A673 (cell line): Measurements from ENCODE around the gene SORL1-AS1.

Experiments
- BruUV-seq: library from RNA; stranded (reverse); fragments of 400-500 nt; replicated peaks from 2 replicates; lab custom pipeline; 2021; lab: Mats Ljungman, UMichigan
- CTCF ChIA-PET: fragments of 300-600 bp; sonication (Branson Sonifier 250); formaldehyde crosslinking; loops from one replicate; lab custom pipeline; 2022; ENCODE audit warnings: antibody characterized with exemption; lab: Charles Lee
- POLR2A ChIA-PET: fragments of 300-600 bp; sonication (Branson Sonifier 250); formaldehyde crosslinking; loops from one replicate; lab custom pipeline; 2022; ENCODE audit warnings: antibody characterized with exemption; ENCODE audit not compliant: low non-redundant PET; lab: Charles Lee
- DNase-seq: peaks from one replicate; pipeline ENCODE4 v3.0.0-alpha.2; 2015; ENCODE audit warnings: low spot score
- H3K27ac ChIP-seq: fragments of 200-600 bp; sonication (generic); 2 replicates; pipeline ENCODE4 v1.5.1; 2016; ENCODE audit warnings: mixed run types, low read depth, mild to moderate bottlenecking, mixed read lengths, antibody characterized with exemption, low read length; ENCODE audit not compliant: poor library complexity, severe bottlenecking
- H3K27me3 ChIP-seq: fragments of 200-600 bp; sonication (generic); replicated peaks from 2 replicates; pipeline ENCODE4 v1.6.1; 2017; ENCODE audit warnings: mixed run types, low read depth, mild to moderate bottlenecking, mixed read lengths, antibody characterized with exemption, low read length; ENCODE audit not compliant: insufficient read depth, poor library complexity
- H3K36me3 ChIP-seq: fragments of 200-600 bp; sonication (generic); 2 replicates; pipeline ENCODE4 v1.6.1; 2016; ENCODE audit warnings: mixed run types, mild to moderate bottlenecking, mixed read lengths, antibody characterized with exemption, low read length; ENCODE audit not compliant: insufficient read depth, poor library complexity, severe bottlenecking
- H3K4me1 ChIP-seq: fragments of 200-600 bp; sonication (generic); 2 replicates; pipeline ENCODE4 v1.6.1; 2017; ENCODE audit warnings: mixed run types, mild to moderate bottlenecking, mixed read lengths, antibody characterized with exemption, low read length; ENCODE audit not compliant: insufficient read depth, poor library complexity, severe bottlenecking
- H3K4me3 ChIP-seq: fragments of 200-600 bp; sonication (generic); 2 replicates; pipeline ENCODE4 v1.5.1; 2016; ENCODE audit warnings: low read depth, mixed run types, mild to moderate bottlenecking, mixed read lengths, low read length; ENCODE audit not compliant: poor library complexity, severe bottlenecking
- H3K9me3 ChIP-seq: fragments of 200-600 bp; sonication (generic); 2 replicates; pipeline ENCODE4 v1.6.1; 2016; ENCODE audit warnings: mixed run types, low read depth, mild to moderate bottlenecking, mixed read lengths, antibody characterized with exemption, low read length; ENCODE audit not compliant: poor library complexity, severe bottlenecking
- EZH2 ChIP-seq: fragments of 200-600 bp; sonication (generic); IDR thresholded peaks from 2 replicates; pipeline ENCODE4 v1.6.1; 2017; ENCODE audit warnings: borderline replicate concordance, low read depth, mild to moderate bottlenecking, mixed read lengths, antibody characterized with exemption, low read length; ENCODE audit not compliant: poor library complexity, severe bottlenecking
- intact Hi-C: fragments of 100-400 bp; cut with micrococcal nuclease; formaldehyde crosslinking; loops from one replicate; pipeline ENCODE4 v1.10.0; 2022; ENCODE audit not compliant: unreplicated experiment
- TF ChIP-seq, protein P1 (sequence below): fragments of 300-800, 200-600 bp; sonication (generic); conservative IDR thresholded peaks from 2 replicates; pipeline ENCODE4 v1.5.1; 2017; ENCODE audit warnings: low read depth, mild to moderate bottlenecking, antibody characterized with exemption, low read length, moderate library complexity, mixed read lengths

Gene SORL1-AS1

DNA sequence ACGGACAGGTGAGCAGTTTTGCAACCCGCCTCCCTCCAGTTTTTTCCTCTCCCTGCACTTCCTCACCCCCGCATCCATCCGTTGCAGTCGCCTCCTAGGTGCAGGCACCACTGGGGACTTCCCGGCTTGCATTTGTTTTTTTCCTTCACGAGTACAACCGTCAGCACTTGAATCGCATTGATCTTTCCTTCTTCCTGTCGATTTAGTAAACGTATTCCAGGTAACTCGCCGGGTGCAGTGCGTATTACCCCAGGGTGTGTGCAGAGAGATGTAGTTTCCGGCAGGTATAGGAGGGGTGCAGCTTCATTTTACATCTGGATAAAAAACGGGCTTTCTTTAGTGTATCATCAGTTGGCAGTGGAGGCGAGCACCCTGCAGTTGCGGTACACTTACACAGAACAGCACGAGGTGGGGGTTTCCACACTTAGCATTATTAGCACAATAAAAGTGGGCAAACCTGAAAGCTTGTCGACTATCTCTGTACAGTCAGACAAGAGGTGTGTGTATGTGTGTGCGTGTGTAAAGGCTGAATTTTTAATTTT, at the start of gene SORL1-AS1:
TSS of gene SORL1-AS1 (minus strand) at position 359 of the 542 bp plus-strand sequence.
- DNase-seq = no peak
- no peaks in the 10 kb centered on the region for H3K36me3 ChIP-seq
- H3K4me3 ChIP-seq = peak within 1 kb of the TSS; percentile 62
- H3K9me3 ChIP-seq = no peaks in the 10 kb centered on the region
- BruUV-seq = no TSS peak
- H3K4me1 ChIP-seq = no peaks in the 10 kb centered on the region
- POLR2A ChIA-PET = interaction anchor here (0.6 kb wide), 1 partner anchor 12 kb away, joined by 3 read pairs; no protein-coding TSS in a partner anchor
- intact Hi-C loops = loop anchor here (5.0 kb wide), 1 partner anchor 140 kb away; no protein-coding TSS in a partner anchor
- H3K27ac ChIP-seq = no peak within 1 kb of the TSS
- CTCF ChIA-PET = interaction anchor here (0.6 kb wide), 1 partner anchor 1127 kb away, joined by 3 read pairs; no protein-coding TSS in a partner anchor
- peaks cover 42% of the 10 kb centered on the region for H3K27me3 ChIP-seq
- TF ChIP-seq, protein P1, sequence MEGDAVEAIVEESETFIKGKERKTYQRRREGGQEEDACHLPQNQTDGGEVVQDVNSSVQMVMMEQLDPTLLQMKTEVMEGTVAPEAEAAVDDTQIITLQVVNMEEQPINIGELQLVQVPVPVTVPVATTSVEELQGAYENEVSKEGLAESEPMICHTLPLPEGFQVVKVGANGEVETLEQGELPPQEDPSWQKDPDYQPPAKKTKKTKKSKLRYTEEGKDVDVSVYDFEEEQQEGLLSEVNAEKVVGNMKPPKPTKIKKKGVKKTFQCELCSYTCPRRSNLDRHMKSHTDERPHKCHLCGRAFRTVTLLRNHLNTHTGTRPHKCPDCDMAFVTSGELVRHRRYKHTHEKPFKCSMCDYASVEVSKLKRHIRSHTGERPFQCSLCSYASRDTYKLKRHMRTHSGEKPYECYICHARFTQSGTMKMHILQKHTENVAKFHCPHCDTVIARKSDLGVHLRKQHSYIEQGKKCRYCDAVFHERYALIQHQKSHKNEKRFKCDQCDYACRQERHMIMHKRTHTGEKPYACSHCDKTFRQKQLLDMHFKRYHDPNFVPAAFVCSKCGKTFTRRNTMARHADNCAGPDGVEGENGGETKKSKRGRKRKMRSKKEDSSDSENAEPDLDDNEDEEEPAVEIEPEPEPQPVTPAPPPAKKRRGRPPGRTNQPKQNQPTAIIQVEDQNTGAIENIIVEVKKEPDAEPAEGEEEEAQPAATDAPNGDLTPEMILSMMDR = no peak
- TF ChIP-seq EZH2 = peak; percentile 59

DNA sequence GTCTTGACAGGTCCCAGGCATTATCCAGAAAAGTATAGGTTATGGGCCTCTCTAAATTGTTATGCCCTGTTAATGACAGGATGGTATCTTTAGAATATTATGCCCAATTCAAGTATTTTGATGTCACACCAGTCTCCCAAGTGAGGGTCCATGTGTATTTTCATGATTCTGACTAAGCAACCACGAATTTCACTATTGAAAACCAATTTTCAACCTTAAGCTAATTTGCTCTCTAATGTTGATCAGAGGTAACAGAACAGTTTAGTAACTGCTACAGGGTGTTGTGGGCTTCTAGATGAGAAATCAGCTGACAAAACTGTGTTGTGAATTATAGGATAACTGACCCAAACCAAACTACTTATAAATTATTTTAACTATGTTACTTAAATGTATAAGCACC, 48.0 kb upstream of the SORL1-AS1 start:
- ChIA-PET CTCF (no interaction called here), POLR2A (no interaction called here)
- peaks cover 7% of the 10 kb centered on the region for H3K27me3 ChIP-seq
- H3K9me3 ChIP-seq = no peaks in the 10 kb centered on the region
- H3K36me3 ChIP-seq = no peaks in the 10 kb centered on the region
- BruUV-seq = no TSS peak
- H3K4me3 ChIP-seq = no peak overlapping the region
- no peak overlapping the region for H3K27ac ChIP-seq
- no peak for TF ChIP-seq EZH2
- TF ChIP-seq, protein P1 = no peak
- H3K4me1 ChIP-seq = no peaks in the 10 kb centered on the region
- intact Hi-C loops = no loop called here
- DNase-seq = no peak

DNA sequence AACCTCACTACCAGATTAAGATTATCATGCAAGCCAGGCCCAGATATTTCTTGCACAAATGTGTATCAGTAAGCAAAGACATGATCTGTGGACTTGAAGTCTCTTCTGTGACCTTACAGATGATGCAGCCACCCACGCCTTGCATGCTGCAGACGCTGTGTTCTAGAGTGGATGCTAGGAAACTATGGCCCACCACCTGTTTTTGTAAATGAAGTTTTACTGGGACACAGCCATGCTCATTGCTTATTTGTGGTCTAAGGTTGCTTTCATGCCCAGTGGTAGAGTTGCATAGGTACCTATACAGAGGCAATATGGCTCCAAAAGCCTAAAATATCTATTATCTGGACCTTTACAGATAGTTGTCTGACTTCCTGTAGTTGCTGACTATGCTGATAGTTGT, 47.5 kb upstream of the SORL1-AS1 start:
- Histone ChIP-seq H3K9me3 (no peaks in the 10 kb centered on the region), H3K4me3 (no peak overlapping the region), H3K4me1 (no peaks in the 10 kb centered on the region), H3K27me3 (peaks cover 5% of the 10 kb centered on the region), H3K27ac (no peak overlapping the region), H3K36me3 (no peaks in the 10 kb centered on the region)
- DNase-seq = no peak
- ChIA-PET CTCF (no interaction called here), POLR2A (no interaction called here)
- no TSS peak for BruUV-seq
- intact Hi-C loops = no loop called here
- TF ChIP-seq EZH2 = no peak
- TF ChIP-seq, protein P1 = no peak
